Calu3 (cell line): ENCODE measurements around the gene ASB18. TPM values are rescaled to one million over a fixed set of nuclear protein-coding genes. Genes with fewer than 3 reads are reported as not detected.
A peak's percentile ranks its signal among the peaks of the same experiment; 100 is the strongest.

Experiments used
- BruUV-seq: library from RNA; stranded (reverse); fragments of 400-500 nt; replicated peaks from 2 replicates; lab custom pipeline; 2021; lab: Mats Ljungman, UMichigan
- CTCF ChIA-PET: fragments of 300-600 bp; sonication (Branson Sonifier 250); formaldehyde crosslinking; loops from one replicate; lab custom pipeline; 2022; ENCODE audit warnings: antibody characterized with exemption; lab: Charles Lee
- DNase-seq: peaks from one replicate; pipeline ENCODE4 v3.0.0; 2022
- H3K27ac Mint-ChIP-seq: one replicate; pipeline ENCODE4 v1.8.0; 2022; ENCODE audit warnings: mixed read lengths; ENCODE audit not compliant: unreplicated experiment
- H3K27me3 Mint-ChIP-seq: one replicate; pipeline ENCODE4 v1.8.0; 2022; ENCODE audit warnings: mixed read lengths; ENCODE audit not compliant: unreplicated experiment
- H3K36me3 Mint-ChIP-seq: one replicate; pipeline ENCODE4 v1.8.0; 2022; ENCODE audit warnings: mild to moderate bottlenecking, moderate library complexity, mixed read lengths; ENCODE audit not compliant: insufficient read depth, unreplicated experiment
- H3K4me1 Mint-ChIP-seq: one replicate; pipeline ENCODE4 v1.8.0; 2022; ENCODE audit warnings: mild to moderate bottlenecking, low read depth, mixed read lengths; ENCODE audit not compliant: unreplicated experiment
- H3K4me3 Mint-ChIP-seq: one replicate; pipeline ENCODE4 v1.8.0; 2022; ENCODE audit warnings: mild to moderate bottlenecking, low read depth, moderate library complexity, mixed read lengths; ENCODE audit not compliant: unreplicated experiment
- H3K9me3 Mint-ChIP-seq: one replicate; pipeline ENCODE4 v1.8.0; 2022; ENCODE audit warnings: low read depth, mixed read lengths; ENCODE audit not compliant: unreplicated experiment
- CTCF ChIP-seq: fragments of 200-600 bp; IDR thresholded peaks from one replicate; pipeline ENCODE4 v1.8.0; 2022; ENCODE audit warnings: antibody characterized with exemption; ENCODE audit not compliant: unreplicated experiment
- intact Hi-C: fragments of 100-400 bp; cut with micrococcal nuclease; formaldehyde crosslinking; loops from one replicate; pipeline ENCODE4 v1.10.0; 2022; ENCODE audit not compliant: unreplicated experiment
- total RNA-seq: library from RNA; stranded (reverse); gene quantifications from 2 replicates; pipeline ENCODE4 v1.2.3, GENCODE V29; 2022

The ASB18 gene
- total RNA-seq, 1 experiment from 2014 or later: not detected

- BruUV-seq: no TSS peak
- intact Hi-C loops: no loop called here
- H3K27ac Mint-ChIP-seq: no peak overlapping the region
- H3K9me3 Mint-ChIP-seq: peaks cover 2% of the 10 kb centered on the region
- no peak for DNase-seq
- no peak overlapping the region for H3K4me3 Mint-ChIP-seq
- no peaks in the 10 kb centered on the region for H3K36me3 Mint-ChIP-seq
- no peaks in the 10 kb centered on the region for H3K27me3 Mint-ChIP-seq
- peaks cover 39% of the 10 kb centered on the region for H3K4me1 Mint-ChIP-seq
- no peak for TF ChIP-seq CTCF
- CTCF ChIA-PET: interaction anchor here (1.6 kb wide), 1 partner anchor 9 kb away, joined by 3 read pairs; no protein-coding TSS in a partner anchor
Observed at GRCh38 chr2:236244256-236244655, 19.9 kb downstream of the ASB18 start.

GRCh38 chr2:236242057-236242495 lies 22.1 kb downstream of the ASB18 start:
- CTCF ChIA-PET: no interaction called here
- Mint-ChIP-seq H3K4me3 (no peak overlapping the region), H3K36me3 (no peaks in the 10 kb centered on the region), H3K27me3 (no peaks in the 10 kb centered on the region), H3K27ac (no peak overlapping the region), H3K9me3 (peaks cover 3% of the 10 kb centered on the region), H3K4me1 (peaks cover 40% of the 10 kb centered on the region)
- no peak for DNase-seq
- BruUV-seq: no TSS peak
- TF ChIP-seq CTCF: no peak
- intact Hi-C loops: no loop called here

GRCh38 chr2:236241181-236242056 lies 22.8 kb downstream of the ASB18 start:
- intact Hi-C loops: no loop called here
- CTCF ChIA-PET: interaction anchor here (1.4 kb wide), 1 partner anchor 25 kb away, joined by 3 read pairs; no protein-coding TSS in a partner anchor
- Mint-ChIP-seq H3K4me1 (peaks cover 34% of the 10 kb centered on the region), H3K27ac (peak overlapping the region; percentile 78), H3K9me3 (peaks cover 3% of the 10 kb centered on the region), H3K36me3 (no peaks in the 10 kb centered on the region), H3K4me3 (peak overlapping the region; percentile 36), H3K27me3 (no peaks in the 10 kb centered on the region)
- no peak for DNase-seq
- no peak for TF ChIP-seq CTCF
- BruUV-seq: no TSS peak

GRCh38 chr2:236240228-236240990 lies 23.8 kb downstream of the ASB18 start:
- CTCF ChIA-PET: interaction anchor here (0.6 to 1.9 kb wide), 4 partner anchors 15 to 143 kb away, joined by 3 to 8 read pairs (median 3); no protein-coding TSS in a partner anchor
- Mint-ChIP-seq H3K4me3 (peak overlapping the region; percentile 36), H3K27ac (peak overlapping the region; percentile 78), H3K27me3 (no peaks in the 10 kb centered on the region), H3K36me3 (no peaks in the 10 kb centered on the region), H3K9me3 (peaks cover 3% of the 10 kb centered on the region), H3K4me1 (peaks cover 31% of the 10 kb centered on the region)
- no peak for TF ChIP-seq CTCF
- BruUV-seq: no TSS peak
- peak; percentile 74 for DNase-seq
- intact Hi-C loops: no loop called here
